SU-DHL-6 (cell line): ENCODE measurements around the gene KLC4.

Experiments used
- EZH2phosphoT487 ChIP-seq: fragments of 200-600 bp; sonication (generic), shearing (Covaris generic); conservative IDR thresholded peaks from 2 replicates; pipeline ENCODE4 v1.6.1; 2018; ENCODE audit warnings: mild to moderate bottlenecking, antibody characterized with exemption, low read length, moderate library complexity, mixed read lengths
- TF ChIP-seq, protein P1 (sequence below): fragments of 200-600 bp; sonication (generic); IDR thresholded peaks from one replicate; pipeline ENCODE4 v1.5.1; 2017; ENCODE audit warnings: antibody characterized with exemption, mild to moderate bottlenecking, low read length, moderate library complexity; ENCODE audit not compliant: insufficient read depth, poor library complexity, severe bottlenecking

GRCh38 chr6:43123461-43124314 lies 64.3 kb downstream of the KLC4 start:
- TF ChIP-seq, protein P1, sequence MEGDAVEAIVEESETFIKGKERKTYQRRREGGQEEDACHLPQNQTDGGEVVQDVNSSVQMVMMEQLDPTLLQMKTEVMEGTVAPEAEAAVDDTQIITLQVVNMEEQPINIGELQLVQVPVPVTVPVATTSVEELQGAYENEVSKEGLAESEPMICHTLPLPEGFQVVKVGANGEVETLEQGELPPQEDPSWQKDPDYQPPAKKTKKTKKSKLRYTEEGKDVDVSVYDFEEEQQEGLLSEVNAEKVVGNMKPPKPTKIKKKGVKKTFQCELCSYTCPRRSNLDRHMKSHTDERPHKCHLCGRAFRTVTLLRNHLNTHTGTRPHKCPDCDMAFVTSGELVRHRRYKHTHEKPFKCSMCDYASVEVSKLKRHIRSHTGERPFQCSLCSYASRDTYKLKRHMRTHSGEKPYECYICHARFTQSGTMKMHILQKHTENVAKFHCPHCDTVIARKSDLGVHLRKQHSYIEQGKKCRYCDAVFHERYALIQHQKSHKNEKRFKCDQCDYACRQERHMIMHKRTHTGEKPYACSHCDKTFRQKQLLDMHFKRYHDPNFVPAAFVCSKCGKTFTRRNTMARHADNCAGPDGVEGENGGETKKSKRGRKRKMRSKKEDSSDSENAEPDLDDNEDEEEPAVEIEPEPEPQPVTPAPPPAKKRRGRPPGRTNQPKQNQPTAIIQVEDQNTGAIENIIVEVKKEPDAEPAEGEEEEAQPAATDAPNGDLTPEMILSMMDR: no peak
- no peak for TF ChIP-seq EZH2phosphoT487
